Activated CD8-positive, alpha-beta memory T cell treated with anti-CD3 and anti-CD28 coated beads for 36 hours (primary cell): ENCODE data around the gene RLF. TPM values are rescaled to one million over a fixed set of nuclear protein-coding genes. Genes with fewer than 3 reads are reported as not detected.

ENCODE experiments used
- CTCF ChIA-PET: fragments of 350-600 bp; sonication (Branson Sonifier 250); formaldehyde crosslinking; loops from one replicate; lab custom pipeline; 2021; ENCODE audit warnings: antibody characterized with exemption; lab: Charles Lee
- POLR2A ChIA-PET: fragments of 350-600 bp; sonication (Branson Sonifier 250); formaldehyde crosslinking; loops from one replicate; lab custom pipeline; 2021; ENCODE audit warnings: antibody characterized with exemption; lab: Charles Lee
- total RNA-seq, 2 experiments: library from RNA; stranded (reverse); gene quantifications; one replicate each; pipeline ENCODE4 v1.2.3, GENCODE V29; 2021

RLF gene, protein sequence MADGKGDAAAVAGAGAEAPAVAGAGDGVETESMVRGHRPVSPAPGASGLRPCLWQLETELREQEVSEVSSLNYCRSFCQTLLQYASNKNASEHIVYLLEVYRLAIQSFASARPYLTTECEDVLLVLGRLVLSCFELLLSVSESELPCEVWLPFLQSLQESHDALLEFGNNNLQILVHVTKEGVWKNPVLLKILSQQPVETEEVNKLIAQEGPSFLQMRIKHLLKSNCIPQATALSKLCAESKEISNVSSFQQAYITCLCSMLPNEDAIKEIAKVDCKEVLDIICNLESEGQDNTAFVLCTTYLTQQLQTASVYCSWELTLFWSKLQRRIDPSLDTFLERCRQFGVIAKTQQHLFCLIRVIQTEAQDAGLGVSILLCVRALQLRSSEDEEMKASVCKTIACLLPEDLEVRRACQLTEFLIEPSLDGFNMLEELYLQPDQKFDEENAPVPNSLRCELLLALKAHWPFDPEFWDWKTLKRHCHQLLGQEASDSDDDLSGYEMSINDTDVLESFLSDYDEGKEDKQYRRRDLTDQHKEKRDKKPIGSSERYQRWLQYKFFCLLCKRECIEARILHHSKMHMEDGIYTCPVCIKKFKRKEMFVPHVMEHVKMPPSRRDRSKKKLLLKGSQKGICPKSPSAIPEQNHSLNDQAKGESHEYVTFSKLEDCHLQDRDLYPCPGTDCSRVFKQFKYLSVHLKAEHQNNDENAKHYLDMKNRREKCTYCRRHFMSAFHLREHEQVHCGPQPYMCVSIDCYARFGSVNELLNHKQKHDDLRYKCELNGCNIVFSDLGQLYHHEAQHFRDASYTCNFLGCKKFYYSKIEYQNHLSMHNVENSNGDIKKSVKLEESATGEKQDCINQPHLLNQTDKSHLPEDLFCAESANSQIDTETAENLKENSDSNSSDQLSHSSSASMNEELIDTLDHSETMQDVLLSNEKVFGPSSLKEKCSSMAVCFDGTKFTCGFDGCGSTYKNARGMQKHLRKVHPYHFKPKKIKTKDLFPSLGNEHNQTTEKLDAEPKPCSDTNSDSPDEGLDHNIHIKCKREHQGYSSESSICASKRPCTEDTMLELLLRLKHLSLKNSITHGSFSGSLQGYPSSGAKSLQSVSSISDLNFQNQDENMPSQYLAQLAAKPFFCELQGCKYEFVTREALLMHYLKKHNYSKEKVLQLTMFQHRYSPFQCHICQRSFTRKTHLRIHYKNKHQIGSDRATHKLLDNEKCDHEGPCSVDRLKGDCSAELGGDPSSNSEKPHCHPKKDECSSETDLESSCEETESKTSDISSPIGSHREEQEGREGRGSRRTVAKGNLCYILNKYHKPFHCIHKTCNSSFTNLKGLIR (N-terminal part only)
- total RNA-seq, result 10 to 100 TPM; 14.6 to 15.1 TPM

GRCh38 chr1:40161125-40161887 lies at the start of gene RLF:
Gene RLF (plus strand): TSS chr1:40161387. CDS start chr1:40161400, 13 bp downstream.
- ChIA-PET CTCF (interaction anchor here (1.1 to 1.7 kb wide), 4 partner anchors 9 to 178 kb away, joined by 3 to 8 read pairs (median 4); partner anchors contain the start of gene ZMPSTE24), POLR2A (interaction anchor here (0.5 to 1.1 kb wide), 7 partner anchors 9 to 289 kb away, joined by 3 to 9 read pairs (median 4); partner anchors contain the start of gene ZMPSTE24)

- CTCF ChIA-PET, result no interaction called here
These were observed 46.8 kb upstream of the RLF start for GRCh38 chr1:40114400-40114799.

DNA sequence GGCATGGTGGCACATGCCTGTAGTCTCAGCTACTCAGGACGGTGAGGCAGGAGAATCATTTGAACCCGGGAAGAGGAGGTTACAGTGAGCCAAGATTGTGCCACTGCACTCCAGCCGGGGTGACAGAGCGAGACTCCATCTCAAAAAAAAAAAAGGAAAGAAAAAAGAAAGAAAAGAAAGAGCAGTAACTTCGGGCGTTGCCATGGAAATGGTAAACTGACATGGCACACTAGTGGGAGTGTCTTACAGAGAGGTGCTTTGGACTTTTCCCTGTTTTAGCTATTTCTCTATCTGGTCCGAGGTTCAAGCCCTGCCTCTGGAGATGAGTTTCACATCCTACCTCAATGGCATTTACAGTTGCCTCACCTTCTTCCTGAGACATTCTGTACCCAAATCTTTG lies 41.1 kb upstream of the RLF start:
- POLR2A ChIA-PET, result no interaction called here
- CTCF ChIA-PET, result interaction anchor here (1.9 kb wide), 1 partner anchor 24 kb away, joined by 4 read pairs; no protein-coding TSS in a partner anchor

More at GRCh38 chr1:40114400-40114799, 46.8 kb upstream of the RLF start:
- POLR2A ChIA-PET, result no interaction called here

- POLR2A ChIA-PET, result no interaction called here
- CTCF ChIA-PET, result no interaction called here
These were observed 38.3 kb upstream of the RLF start for GRCh38 chr1:40122855-40123254.

DNA sequence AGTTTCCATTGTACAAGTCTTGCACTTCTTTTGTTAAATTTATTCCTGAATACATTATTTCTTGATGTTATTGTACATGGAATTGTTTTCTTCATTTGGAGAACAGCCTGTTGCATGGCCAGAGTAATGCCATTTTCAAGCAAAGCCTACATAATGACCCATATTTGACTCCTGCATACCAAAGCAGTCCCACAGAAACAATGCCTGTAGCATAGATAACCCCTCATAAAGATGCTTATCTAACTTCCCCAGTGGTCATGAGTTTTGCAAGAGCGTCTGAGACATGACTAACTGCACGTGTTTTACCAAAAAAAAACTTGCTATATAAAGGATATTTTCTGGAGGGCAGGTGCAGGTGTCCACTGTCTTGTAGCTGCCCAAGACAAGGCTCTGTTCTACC lies 30.3 kb upstream of the RLF start:
- CTCF ChIA-PET, result interaction anchor here (0.6 kb wide), 1 partner anchor 159 kb away, joined by 3 read pairs; no protein-coding TSS in a partner anchor
- POLR2A ChIA-PET, result interaction anchor here (0.7 kb wide), 1 partner anchor 41 kb away, joined by 5 read pairs; no protein-coding TSS in a partner anchor

- CTCF ChIA-PET, result interaction anchor here (0.6 to 0.8 kb wide), 3 partner anchors 19 to 206 kb away, joined by 3 read pairs; no protein-coding TSS in a partner anchor
- POLR2A ChIA-PET, result no interaction called here
These were observed 28.5 kb upstream of the RLF start for GRCh38 chr1:40132383-40133311.

DNA sequence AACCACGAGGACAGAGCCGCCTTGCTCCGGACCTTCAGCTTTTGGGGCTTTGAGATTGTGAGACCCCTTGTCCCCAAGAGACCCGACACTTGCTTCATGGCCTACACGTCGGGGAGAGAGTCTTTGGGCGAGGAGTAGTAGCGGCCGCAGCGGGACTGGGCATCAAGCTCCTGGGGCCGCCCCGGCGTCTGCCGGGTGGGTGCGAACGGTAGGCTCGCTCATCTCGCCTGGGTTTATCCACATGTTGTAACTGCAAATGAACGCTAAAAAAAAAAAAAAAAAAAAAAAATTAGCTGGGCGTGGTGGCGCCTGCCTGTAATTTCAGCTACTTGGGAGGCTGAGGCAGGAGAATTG lies 27.9 kb upstream of the RLF start:
- ChIA-PET POLR2A (no interaction called here), CTCF (interaction anchor here (0.6 to 0.8 kb wide), 2 partner anchors 18 to 205 kb away, joined by 3 read pairs; no protein-coding TSS in a partner anchor)

DNA sequence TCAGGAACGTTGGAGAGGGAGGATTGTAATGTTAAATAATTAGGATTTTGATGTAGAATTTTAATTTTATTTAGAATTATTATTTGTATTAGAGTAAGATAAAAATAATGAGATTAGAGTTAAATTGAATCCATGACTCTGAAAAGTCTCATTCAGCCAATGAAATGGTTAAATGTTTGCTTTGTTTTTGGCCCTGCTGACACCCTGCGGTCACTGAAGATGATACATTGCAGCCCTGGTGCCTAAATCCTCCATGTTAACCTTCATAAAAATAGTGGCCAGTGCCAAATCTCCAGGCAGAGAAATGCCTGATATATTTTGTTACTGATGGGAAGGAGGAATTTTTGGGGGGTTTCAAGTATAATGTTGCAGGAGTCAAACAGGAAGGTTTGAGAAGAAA lies 27.3 kb upstream of the RLF start:
- ChIA-PET POLR2A (no interaction called here), CTCF (no interaction called here)

DNA sequence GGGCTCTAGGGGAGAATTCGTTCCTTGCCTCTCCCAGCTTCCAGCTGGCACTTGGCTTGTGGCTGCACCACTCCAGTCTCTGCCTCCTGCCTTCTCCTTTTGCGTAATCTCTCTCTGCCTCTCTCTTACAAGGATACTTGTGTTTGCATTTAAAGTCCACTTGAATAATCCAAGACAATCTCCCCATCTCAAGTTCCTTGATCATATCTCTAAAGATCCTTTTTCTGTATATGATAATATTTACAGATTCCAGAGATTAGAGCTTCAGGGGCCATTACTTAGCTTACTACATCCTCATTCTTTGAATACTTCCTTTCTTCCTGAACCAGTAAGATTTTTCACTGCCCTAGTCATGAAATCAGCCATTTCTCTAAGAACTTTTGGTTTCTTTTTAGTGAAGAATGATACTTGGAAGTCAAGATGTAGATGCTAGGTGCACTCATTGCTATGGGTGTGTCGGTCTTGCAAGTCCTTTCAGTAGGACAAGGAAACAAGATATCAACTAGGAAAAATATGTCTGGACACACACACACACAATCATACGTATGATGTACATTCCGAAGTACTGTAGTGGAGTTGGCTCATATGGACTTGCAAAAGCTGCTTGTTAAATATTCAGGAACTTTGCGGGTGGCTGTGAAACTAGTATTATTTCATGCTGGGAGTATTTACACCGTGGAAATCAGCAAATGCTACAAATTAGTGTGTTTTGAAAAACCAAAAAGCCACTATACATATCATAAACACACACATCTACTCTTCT lies 20.8 kb upstream of the RLF start:
- POLR2A ChIA-PET, result no interaction called here
- CTCF ChIA-PET, result interaction anchor here (0.6 to 1.4 kb wide), 5 partner anchors 10 to 198 kb away, joined by 3 to 6 read pairs (median 4); no protein-coding TSS in a partner anchor

DNA sequence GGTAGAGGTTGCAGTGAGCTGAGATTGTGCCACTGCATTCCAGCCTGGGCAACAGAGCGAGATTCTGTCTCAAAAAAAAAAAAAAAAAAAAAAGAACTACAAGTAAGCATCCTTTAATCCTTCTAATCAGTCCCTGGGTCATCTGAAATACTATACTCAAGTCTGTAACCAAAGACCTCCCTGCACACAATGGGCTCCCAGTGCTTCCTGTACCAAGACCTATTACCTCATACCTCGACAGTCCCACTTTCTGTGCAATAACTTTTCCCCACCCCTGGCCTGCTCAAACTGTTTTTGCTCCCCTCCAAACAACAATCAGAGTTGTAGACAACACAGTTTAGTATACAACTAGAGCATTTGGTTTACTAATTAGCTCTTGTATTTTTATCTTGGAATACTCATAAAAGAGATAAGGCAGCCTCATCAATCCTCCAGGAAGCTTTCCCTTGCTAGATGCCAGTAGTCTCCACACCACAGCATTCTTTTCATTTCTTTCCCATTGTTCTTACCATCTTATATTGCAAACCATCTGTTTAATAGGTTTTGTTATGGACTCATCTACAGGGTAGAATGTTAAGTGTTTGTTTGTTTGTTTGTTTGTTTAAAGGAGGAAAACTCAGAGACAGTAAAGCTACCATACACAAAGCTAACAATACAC lies 19.2 kb upstream of the RLF start:
- ChIA-PET CTCF (interaction anchor here (1.0 to 3.4 kb wide), 3 partner anchors 11 to 197 kb away, joined by 6 to 30 read pairs (median 24); no protein-coding TSS in a partner anchor), POLR2A (interaction anchor here (0.6 kb wide), 1 partner anchor 251 kb away, joined by 3 read pairs; no protein-coding TSS in a partner anchor)

DNA sequence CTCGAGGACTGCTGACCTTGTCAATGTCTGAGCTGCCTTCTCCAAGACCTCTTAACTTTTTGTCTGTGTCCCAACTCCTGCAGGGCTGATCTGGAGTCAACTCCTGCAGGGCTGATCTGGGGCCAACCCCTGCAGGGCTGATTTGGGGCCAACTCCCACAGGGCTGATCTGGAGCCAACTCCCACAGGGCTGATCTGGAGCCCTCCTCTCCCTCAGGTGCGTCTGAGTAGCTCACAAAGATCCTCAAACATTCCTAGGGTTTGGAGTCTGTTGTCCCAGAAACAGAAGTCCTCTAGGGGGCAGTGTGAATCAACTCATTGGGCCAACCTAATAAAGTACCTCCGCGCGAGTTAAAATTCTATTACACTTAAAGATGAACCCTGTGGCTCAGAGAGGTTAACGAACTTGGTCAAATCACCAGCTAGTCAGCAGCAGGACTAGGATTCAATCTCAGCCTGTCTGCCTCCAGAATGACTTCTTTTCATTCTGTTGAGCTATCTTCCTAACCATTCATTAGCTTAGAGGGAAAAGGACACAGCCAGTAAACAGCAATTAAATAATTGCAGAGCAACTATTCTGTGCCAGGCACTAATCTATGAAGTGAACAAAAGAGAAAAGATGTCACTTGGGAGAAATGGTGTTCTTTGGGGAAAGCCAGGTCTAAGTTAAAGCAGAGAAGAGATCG lies 17.2 kb upstream of the RLF start:
- POLR2A ChIA-PET, result no interaction called here
- CTCF ChIA-PET, result interaction anchor here (0.5 to 3.4 kb wide), 24 partner anchors 9 to 268 kb away, joined by 3 to 30 read pairs (median 3); no protein-coding TSS in a partner anchor

GRCh38 chr1:40151457-40152079 lies 9.6 kb upstream of the RLF start:
- POLR2A ChIA-PET, result no interaction called here

DNA sequence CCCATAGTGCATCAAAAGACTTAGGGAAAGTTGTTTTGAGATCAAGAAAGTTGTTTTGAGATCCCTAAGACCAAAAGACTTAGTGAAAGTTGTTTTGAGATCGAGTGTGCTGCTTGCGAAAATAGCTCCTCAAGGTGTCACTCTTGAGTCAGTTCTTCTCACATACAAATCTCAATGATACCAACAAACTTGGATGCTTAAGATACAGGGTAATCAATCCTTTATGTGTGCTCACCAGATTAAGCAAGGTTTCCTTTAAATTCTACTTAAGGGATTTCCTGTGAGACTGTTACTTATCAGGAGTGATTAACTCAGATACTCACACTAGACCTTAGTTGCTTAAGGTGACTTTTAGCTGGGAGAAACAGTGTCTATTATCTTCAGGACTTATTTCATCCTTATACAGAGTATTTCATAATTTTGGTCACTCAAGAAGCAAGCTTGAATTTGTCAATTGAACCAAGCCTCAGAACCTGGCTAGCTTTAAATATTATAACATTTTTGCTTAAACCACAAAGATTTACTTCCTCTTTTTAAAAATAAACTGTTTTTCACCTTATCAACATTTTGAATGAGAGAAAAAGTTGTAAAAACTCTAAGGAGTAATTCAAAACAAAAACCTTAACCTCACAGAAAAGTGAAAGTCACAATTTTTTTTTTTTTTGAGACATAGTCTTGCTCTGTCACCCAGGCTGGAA lies 8.0 kb upstream of the RLF start:
- CTCF ChIA-PET, result interaction anchor here (0.8 to 5.2 kb wide), 20 partner anchors 9 to 545 kb away, joined by 3 to 65 read pairs (median 4); partner anchors contain the start of genes COL9A2 and PPT1

More at GRCh38 chr1:40151457-40152079, 9.6 kb upstream of the RLF start:
- CTCF ChIA-PET, result interaction anchor here (0.7 to 5.2 kb wide), 10 partner anchors 9 to 186 kb away, joined by 3 to 65 read pairs (median 6); partner anchors contain the start of gene COL9A2

More for the DNA sequence above, 8.0 kb upstream of the RLF start:
- POLR2A ChIA-PET, result interaction anchor here (0.7 kb wide), 1 partner anchor 138 kb away, joined by 4 read pairs; no protein-coding TSS in a partner anchor
